IMR-90 (cell line): ENCODE results near the gene ERICH6. TPM values are rescaled to one million over a fixed set of nuclear protein-coding genes. Genes with fewer than 3 reads are reported as not detected.

Experiments
- ATAC-seq: fragments of 200-7000 bp; cut with Tn5 transposase; 2 replicates; pipeline ENCODE4 v1.9.1; 2020; ENCODE audit warnings: low read depth, mild to moderate bottlenecking, moderate library complexity
- BruUV-seq: library from RNA; stranded (reverse); fragments of 400-500 nt; replicated peaks from 2 replicates; lab custom pipeline; 2021; lab: Mats Ljungman, UMichigan
- CTCF ChIA-PET: fragments of 300-600 bp; formaldehyde crosslinking; extraction: SDS; loops from one replicate; lab custom pipeline; 2021; ENCODE audit warnings: antibody characterized with exemption; lab: Yijun Ruan, JAX
- POLR2A ChIA-PET: fragments of 300-600 bp; sonication (Branson Sonifier 250); formaldehyde crosslinking; loops from one replicate; lab custom pipeline; 2022; ENCODE audit warnings: antibody characterized with exemption; ENCODE audit not compliant: unreplicated experiment; lab: Charles Lee
- DNase-seq: peaks from one replicate; pipeline ENCODE4 v3.0.0; 2013
- H2AFZ ChIP-seq: replicated peaks from 2 replicates; pipeline ENCODE3; 2013; ENCODE audit warnings: low read length, mild to moderate bottlenecking; ENCODE audit not compliant: poor library complexity
- H2AK5ac ChIP-seq: 2 replicates; pipeline ENCODE4 v1.6.1; 2013; ENCODE audit warnings: low read depth, low read length, inconsistent platforms
- H2AK9ac ChIP-seq: replicated peaks from 2 replicates; pipeline ENCODE3; 2013; ENCODE audit warnings: mild to moderate bottlenecking, low read depth, low read length, moderate library complexity; ENCODE audit not compliant: poor library complexity
- H2BK120ac ChIP-seq: 2 replicates; pipeline ENCODE4 v1.6.1; 2013; ENCODE audit warnings: low read depth, low read length, inconsistent platforms
- H2BK15ac ChIP-seq: 3 replicates; pipeline ENCODE4 v1.6.1; 2013; ENCODE audit warnings: low read depth, low read length, inconsistent platforms
- H2BK20ac ChIP-seq: 2 replicates; pipeline ENCODE4 v1.6.1; 2013; ENCODE audit warnings: low read depth, mild to moderate bottlenecking, inconsistent platforms, low read length, moderate library complexity
- H2BK5ac ChIP-seq: 2 replicates; pipeline ENCODE4 v1.6.1; 2013; ENCODE audit warnings: mild to moderate bottlenecking, low read depth, low read length, inconsistent platforms; ENCODE audit not compliant: poor library complexity, severe bottlenecking
- H3K14ac ChIP-seq: replicated peaks from 2 replicates; pipeline ENCODE4 v1.6.1; 2013; ENCODE audit warnings: low read depth, low read length, inconsistent platforms
- H3K18ac ChIP-seq: 2 replicates; pipeline ENCODE4 v1.6.1; 2013; ENCODE audit warnings: low read depth, low read length, control low read depth
- H3K23ac ChIP-seq: 2 replicates; pipeline ENCODE4 v1.6.1; 2013; ENCODE audit warnings: low read depth, low read length, inconsistent platforms
- H3K27ac ChIP-seq: 2 replicates; pipeline ENCODE4 v1.5.1; 2013; ENCODE audit warnings: mild to moderate bottlenecking, control low read depth, low read length; ENCODE audit not compliant: insufficient read depth
- H3K27me3 ChIP-seq: 2 replicates; pipeline ENCODE4 v1.6.1; 2013; ENCODE audit warnings: low read length; ENCODE audit not compliant: control insufficient read depth, insufficient read depth
- H3K36me3 ChIP-seq: 2 replicates; pipeline ENCODE4 v1.6.1; 2013; ENCODE audit warnings: low read length, mixed read lengths; ENCODE audit not compliant: control insufficient read depth, insufficient read depth
- H3K4ac ChIP-seq: 2 replicates; pipeline ENCODE4 v1.6.1; 2013; ENCODE audit warnings: low read depth, low read length, inconsistent platforms
- H3K4me1 ChIP-seq: 2 replicates; pipeline ENCODE4 v1.6.1; 2013; ENCODE audit warnings: low read length, mixed read lengths; ENCODE audit not compliant: control insufficient read depth, insufficient read depth
- H3K4me2 ChIP-seq: 2 replicates; pipeline ENCODE4 v1.6.1; 2013; ENCODE audit warnings: low read depth, mild to moderate bottlenecking, control low read depth, low read length, moderate library complexity
- H3K4me3 ChIP-seq: 2 replicates; pipeline ENCODE4 v1.5.1; 2013; ENCODE audit warnings: low read depth, mild to moderate bottlenecking, control low read depth, low read length, moderate library complexity; ENCODE audit not compliant: insufficient read depth
- H3K56ac ChIP-seq: 2 replicates; pipeline ENCODE4 v1.6.1; 2013; ENCODE audit warnings: low read length, inconsistent platforms; ENCODE audit not compliant: insufficient read depth; ENCODE audit errors: extremely low read depth
- H3K79me1 ChIP-seq, 2 experiments: 2 replicates each; pipeline ENCODE4 v1.6.1; 2013; ENCODE audit warnings: low read length in 2 of 2, inconsistent platforms in 1 of 2, low read depth in 1 of 2
- H3K9ac ChIP-seq: 2 replicates; pipeline ENCODE4 v1.6.1; 2013; ENCODE audit warnings: low read depth, low read length, control low read depth
- H3K9me1 ChIP-seq: 2 replicates; pipeline ENCODE4 v1.6.1; 2013; ENCODE audit warnings: low read length, inconsistent platforms; ENCODE audit not compliant: insufficient read depth
- H3K9me3 ChIP-seq: 2 replicates; pipeline ENCODE4 v1.6.1; 2013; ENCODE audit warnings: low read length; ENCODE audit not compliant: control insufficient read depth, insufficient read depth
- H4K20me1 ChIP-seq: 2 replicates; pipeline ENCODE4 v1.6.1; 2013; ENCODE audit warnings: low read length, inconsistent platforms; ENCODE audit not compliant: insufficient read depth
- H4K5ac ChIP-seq: 2 replicates; pipeline ENCODE4 v1.6.1; 2013; ENCODE audit warnings: mild to moderate bottlenecking, low read depth, low read length, control low read depth
- H4K8ac ChIP-seq, 2 experiments: 2 replicates each; pipeline ENCODE4 v1.6.1; 2013; ENCODE audit warnings: low read depth in 2 of 2, low read length in 2 of 2, control low read depth in 1 of 2, inconsistent platforms in 1 of 2
- H4K91ac ChIP-seq: 2 replicates; pipeline ENCODE4 v1.6.1; 2013; ENCODE audit warnings: low read depth, low read length, inconsistent platforms; ENCODE audit not compliant: insufficient read depth
- CEBPB ChIP-seq: IDR thresholded peaks from 2 replicates; pipeline ENCODE4 v1.6.1; 2012; ENCODE audit warnings: low read depth, low read length, improper control_type of control experiment
- CHD1 ChIP-seq: IDR thresholded peaks from 2 replicates; pipeline ENCODE4 v1.6.1; 2012; ENCODE audit warnings: low read depth, low read length, improper control_type of control experiment
- ELK1 ChIP-seq: fragments of 150-350 bp; IDR thresholded peaks from 2 replicates; pipeline ENCODE4 v1.6.1; 2016; ENCODE audit warnings: low read depth, mild to moderate bottlenecking, low read length, moderate library complexity, borderline replicate concordance
- FOS ChIP-seq: fragments of 150-350 bp; IDR thresholded peaks from 2 replicates; pipeline ENCODE4 v1.6.1; 2016; ENCODE audit warnings: low read depth, low read length
- MAFK ChIP-seq: IDR thresholded peaks from 2 replicates; pipeline ENCODE4 v1.6.1; 2012; ENCODE audit warnings: low read depth, low read length, improper control_type of control experiment
- MAZ ChIP-seq: IDR thresholded peaks from 2 replicates; pipeline ENCODE4 v1.6.1; 2012; ENCODE audit warnings: low read depth, mild to moderate bottlenecking, low read length, improper control_type of control experiment, moderate library complexity, borderline replicate concordance
- MXI1 ChIP-seq: IDR thresholded peaks from 2 replicates; pipeline ENCODE4 v1.6.1; 2012; ENCODE audit warnings: low read depth, mild to moderate bottlenecking, low read length, moderate library complexity, borderline replicate concordance
- NFE2L2 ChIP-seq: fragments of 150-350 bp; IDR thresholded peaks from 2 replicates; pipeline ENCODE4 v1.6.1; 2016; ENCODE audit warnings: low read depth, mild to moderate bottlenecking, low read length
- POLR2A ChIP-seq: IDR thresholded peaks from 2 replicates; pipeline ENCODE4 v1.6.1; 2012; ENCODE audit warnings: mild to moderate bottlenecking, low read depth, low read length
- RCOR1 ChIP-seq: IDR thresholded peaks from 2 replicates; pipeline ENCODE4 v1.6.1; 2012; ENCODE audit warnings: mild to moderate bottlenecking, low read length, improper control_type of control experiment; ENCODE audit not compliant: insufficient replicate concordance
- USF2 ChIP-seq: fragments of 150-350 bp; IDR thresholded peaks from 2 replicates; pipeline ENCODE4 v1.6.1; 2017; ENCODE audit warnings: mild to moderate bottlenecking, antibody characterized with exemption, low read length, low read depth
- WGBS, 2 experiments: methylation state at CpG; one replicate each; pipeline versions ENCODE4 v1.1.5 to v1.1.7; 2013; ENCODE audit warnings: missing lambda C conversion rate in 2 of 2; ENCODE audit not compliant: insufficient read length in 1 of 2; ENCODE audit errors: extremely low coverage in 2 of 2; 5-methylcytosine and 5-hydroxymethylcytosine counted together
- dilution Hi-C: fragments of 300-500 bp; cut with HindIII; formaldehyde crosslinking; loops from one replicate; pipeline ENCODE4 v1.14.3; 2018; ENCODE audit warnings: low sequenced_read_pairs; ENCODE audit not compliant: unreplicated experiment
- in situ Hi-C: fragments of 300-500 bp; cut with MboI; formaldehyde crosslinking; loops from 3 replicates; pipeline ENCODE4 v1.14.3; 2019; ENCODE audit warnings: low sequenced_read_pairs, inconsistent platforms, mixed read lengths
- intact Hi-C: fragments of 100-400 bp; cut with micrococcal nuclease; formaldehyde crosslinking; loops from 2 replicates; pipeline ENCODE4 v1.10.0; 2022
- polyA plus RNA-seq, 3 experiments: library from polyadenylated mRNA; depleted of rRNA; stranded (reverse); fragments of >200 nt; gene quantifications; 2 replicates each; pipeline ENCODE4 v1.2.3, GENCODE V29; 2012; ENCODE audit warnings: low replicate concordance in 1 of 3
- total RNA-seq: library from RNA; depleted of rRNA; stranded (reverse); fragments of >200 nt; gene quantifications from 2 replicates; pipeline ENCODE4 v1.2.3, GENCODE V29; 2012

Gene ERICH6
- total and polyA plus RNA-seq, 2 of the 4 experiments (the other 2 are of a cell fraction) = under 0.01 TPM; not detected in 1

DNA sequence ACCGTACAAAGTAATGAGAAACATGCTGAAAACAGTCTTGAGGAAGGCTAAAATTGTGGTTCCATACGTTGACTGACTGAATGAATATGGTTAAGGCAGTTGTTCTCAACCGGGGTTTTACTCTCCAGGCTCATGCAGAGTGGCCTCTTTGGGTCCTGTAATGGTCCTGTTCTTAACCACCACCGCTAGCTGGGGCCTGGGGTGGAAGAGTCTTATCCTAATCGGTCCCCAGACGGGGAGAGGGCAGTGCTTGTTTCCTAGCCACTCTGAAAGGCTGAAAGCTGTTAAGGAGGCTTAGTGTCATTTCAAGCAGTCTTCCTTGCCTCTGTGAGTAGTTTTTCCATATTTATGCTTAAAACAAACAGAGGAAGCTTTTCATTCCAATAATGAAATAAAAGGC is 68.6 kb downstream of the ERICH6 start:
- H4K8ac ChIP-seq = no peak overlapping the region
- 76% methylated on average over 3 of the region's 6 CpGs; no CpG with 5 or more reads in 1 of the 2 experiments for WGBS, 2 experiments
- DNase-seq = no peak
- H2BK15ac ChIP-seq = no peak overlapping the region
- no peak overlapping the region for H4K5ac ChIP-seq
- no peaks in the 10 kb centered on the region for H4K20me1 ChIP-seq
- H2AK9ac ChIP-seq = no peak overlapping the region
- H3K14ac ChIP-seq = no peak overlapping the region; the same call in 1 of the 2 replicates
- H3K56ac ChIP-seq = no peak overlapping the region
- dilution Hi-C loops (no loop called here), in situ Hi-C loops (no loop called here), intact Hi-C loops (no loop called here)
- H3K27me3 ChIP-seq = no peaks in the 10 kb centered on the region
- no peak overlapping the region; the same call in 1 of the 2 replicates for H3K27ac ChIP-seq
- ChIA-PET CTCF (no interaction called here), POLR2A (no interaction called here)
- no peak overlapping the region for H2AFZ ChIP-seq
- no peak overlapping the region for H3K9ac ChIP-seq
- H3K4me3 ChIP-seq = no peak overlapping the region
- H3K9me3 ChIP-seq = no peaks in the 10 kb centered on the region
- no peak overlapping the region for H2BK120ac ChIP-seq
- H4K91ac ChIP-seq = no peak overlapping the region
- TF ChIP-seq FOS (no peak), RCOR1 (no peak), ELK1 (no peak), NFE2L2 (no peak), CHD1 (no peak), CEBPB (no peak), MXI1 (no peak), MAZ (no peak), MAFK (no peak), USF2 (no peak), POLR2A (no peak)
- no peak overlapping the region for H3K4ac ChIP-seq
- peak; percentile 44 for ATAC-seq
- peaks cover 5% of the 10 kb centered on the region for H3K36me3 ChIP-seq
- no peak overlapping the region for H2AK5ac ChIP-seq
- H3K79me1 ChIP-seq = 0 out of 4 replicates have a peak, but pooled peaks cover 0 to 3% of the 10 kb centered on the region in 2 experiments
- H3K23ac ChIP-seq = no peak overlapping the region
- no peak overlapping the region for H3K18ac ChIP-seq
- peaks cover 2% of the 10 kb centered on the region; the same call in 1 of the 2 replicates for H3K4me1 ChIP-seq
- no TSS peak for BruUV-seq
- no peak overlapping the region for H2BK20ac ChIP-seq
- H2BK5ac ChIP-seq = no peak overlapping the region
- no peak overlapping the region for H3K4me2 ChIP-seq
- no peaks in the 10 kb centered on the region; the same call in 1 of the 2 replicates for H3K9me1 ChIP-seq
